ENCODE results near the gene MTPN. TPM values are rescaled to one million over a fixed set of nuclear protein-coding genes. Genes with fewer than 3 reads are reported as not detected.

The MTPN gene, protein sequence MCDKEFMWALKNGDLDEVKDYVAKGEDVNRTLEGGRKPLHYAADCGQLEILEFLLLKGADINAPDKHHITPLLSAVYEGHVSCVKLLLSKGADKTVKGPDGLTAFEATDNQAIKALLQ
- 167 TPM for polyA plus RNA-seq (2013, experiment 1 of 2; ENCODE audit: insufficient read length)
- 174 TPM for polyA plus RNA-seq (2013, experiment 2 of 2; ENCODE audit: insufficient read length)

DNA sequence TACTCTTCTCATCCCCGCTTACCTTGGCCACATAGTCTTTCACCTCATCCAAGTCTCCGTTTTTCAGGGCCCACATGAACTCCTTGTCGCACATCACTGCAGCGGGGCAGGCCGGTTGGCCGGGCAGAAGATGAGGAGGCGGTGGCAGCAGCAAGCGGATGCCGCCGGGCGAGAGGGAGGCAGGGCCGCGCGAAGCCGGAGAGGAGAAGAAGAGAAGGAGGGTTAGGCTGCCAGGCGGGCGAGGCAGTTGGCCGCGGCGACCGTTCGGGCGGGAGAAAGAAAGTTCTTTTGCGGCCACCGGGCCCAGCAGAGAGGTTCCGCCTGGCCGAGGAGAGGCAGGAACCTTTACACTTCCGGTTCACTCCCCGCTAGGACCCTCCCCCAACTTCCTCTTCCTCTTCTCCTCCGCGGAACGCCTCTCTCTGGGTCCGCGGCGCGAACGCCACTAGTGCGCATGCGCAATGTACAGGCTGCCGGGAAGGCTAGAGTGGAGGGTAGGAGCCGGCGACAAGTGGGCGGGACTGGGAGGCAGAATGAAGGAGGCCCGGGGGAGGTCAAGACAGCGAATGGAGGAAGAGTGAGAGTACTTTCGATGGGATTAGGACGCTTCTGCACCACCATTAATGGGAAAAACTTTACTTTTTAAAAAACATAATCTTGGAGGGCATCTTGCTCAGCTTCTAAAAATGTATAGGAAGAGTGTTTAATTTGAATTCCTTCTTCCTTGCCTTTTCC, at the start of gene MTPN:
TSS of gene MTPN (minus strand) at position 353 of the 735 bp plus-strand sequence. CDS start at position 94, 259 bp downstream.
- peak; percentile 97 for DNase-seq

DNA sequence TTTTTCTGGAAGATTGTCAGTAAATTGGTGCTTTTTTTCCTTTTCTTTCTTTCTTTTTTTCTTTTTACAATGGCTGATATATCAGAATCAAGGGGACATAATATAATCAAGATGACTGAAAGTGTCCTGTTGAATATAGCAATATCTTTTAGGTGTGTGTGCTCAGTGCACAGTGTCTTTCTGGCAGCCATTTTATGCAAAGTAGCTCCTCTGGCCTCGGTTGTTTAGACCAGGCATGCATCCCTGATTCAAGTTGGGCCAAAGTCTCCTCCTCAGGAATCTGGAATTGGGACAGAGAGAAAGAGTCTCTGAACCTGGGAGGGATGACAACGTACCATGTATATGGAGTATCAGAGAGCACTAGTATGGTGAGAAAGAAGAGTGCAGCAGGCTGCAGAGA, 49.0 kb upstream of the MTPN start:
- no peak for DNase-seq

DNA sequence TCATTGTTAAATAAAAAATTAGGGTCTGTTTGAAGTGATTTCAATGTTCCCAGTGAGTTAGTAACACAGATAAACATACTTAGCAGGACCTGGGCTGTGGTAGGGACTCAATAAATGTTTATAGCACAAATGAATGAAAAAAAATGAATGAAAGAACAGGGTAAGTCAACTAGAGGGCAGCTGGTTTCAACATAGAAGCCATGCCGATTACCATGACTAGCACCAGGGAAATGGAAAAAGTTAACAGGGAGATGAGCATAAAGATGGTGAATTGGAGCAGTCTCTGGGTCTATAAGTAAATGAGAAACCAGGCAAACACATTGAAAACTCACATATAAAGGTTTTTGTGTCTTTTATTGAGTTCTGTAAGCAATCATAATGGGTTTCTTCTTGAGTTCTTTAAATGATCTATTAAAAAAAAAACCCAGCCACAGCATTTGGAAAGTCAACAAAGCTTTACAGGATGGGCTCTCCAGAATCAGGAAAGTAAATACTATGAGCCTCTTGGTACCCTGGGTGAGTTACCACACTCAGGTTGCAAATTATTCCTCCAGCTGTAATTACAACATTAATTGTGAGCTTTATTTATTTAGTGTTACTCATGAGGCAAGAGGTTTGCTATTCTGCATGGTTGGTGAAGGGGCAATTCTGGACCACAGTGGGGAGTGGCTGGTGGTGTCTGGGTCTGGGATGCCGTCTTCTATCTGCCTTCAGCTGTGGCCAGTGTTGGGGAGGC, 46.1 kb upstream of the MTPN start:
- no peak for DNase-seq

DNA sequence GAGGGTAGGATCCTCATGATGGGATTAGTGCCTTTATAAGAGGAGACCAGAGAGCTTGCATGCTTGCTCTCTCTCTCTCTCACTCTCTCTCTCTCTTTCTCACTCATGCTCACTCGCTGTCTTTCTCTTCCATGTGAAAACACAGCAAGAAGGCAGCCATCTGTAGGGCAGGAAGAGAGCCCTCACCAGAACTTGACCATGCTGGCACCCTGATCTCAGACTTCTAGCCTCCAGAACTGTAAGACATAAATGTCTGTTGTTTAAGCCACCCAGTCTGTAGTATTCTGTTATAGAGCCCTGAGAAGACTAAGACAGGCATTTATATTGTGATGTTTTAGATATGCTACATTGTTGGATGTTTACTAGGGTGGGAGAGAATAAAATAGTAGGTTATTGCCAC, 43.4 kb upstream of the MTPN start:
- DNase-seq, result no peak

DNA sequence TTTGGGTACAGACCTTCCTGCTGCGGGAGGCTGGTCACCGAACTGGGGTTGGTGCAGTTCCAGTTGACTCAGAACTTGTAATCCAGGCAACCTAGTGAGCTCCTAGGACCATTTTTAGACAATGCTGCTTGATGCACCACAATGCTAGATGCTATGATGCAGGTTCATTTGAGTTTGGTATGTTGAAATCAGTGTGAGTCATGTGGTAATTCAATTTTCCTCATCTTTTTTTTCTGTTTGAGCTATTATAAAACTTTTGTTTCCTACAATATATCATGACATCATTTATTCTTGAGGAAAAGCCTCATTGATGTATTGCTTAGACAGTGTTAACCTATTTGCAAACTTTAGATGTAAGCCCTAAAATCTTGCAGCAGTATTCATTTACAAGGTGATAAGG, 40.9 kb upstream of the MTPN start:
- no peak for DNase-seq

DNA sequence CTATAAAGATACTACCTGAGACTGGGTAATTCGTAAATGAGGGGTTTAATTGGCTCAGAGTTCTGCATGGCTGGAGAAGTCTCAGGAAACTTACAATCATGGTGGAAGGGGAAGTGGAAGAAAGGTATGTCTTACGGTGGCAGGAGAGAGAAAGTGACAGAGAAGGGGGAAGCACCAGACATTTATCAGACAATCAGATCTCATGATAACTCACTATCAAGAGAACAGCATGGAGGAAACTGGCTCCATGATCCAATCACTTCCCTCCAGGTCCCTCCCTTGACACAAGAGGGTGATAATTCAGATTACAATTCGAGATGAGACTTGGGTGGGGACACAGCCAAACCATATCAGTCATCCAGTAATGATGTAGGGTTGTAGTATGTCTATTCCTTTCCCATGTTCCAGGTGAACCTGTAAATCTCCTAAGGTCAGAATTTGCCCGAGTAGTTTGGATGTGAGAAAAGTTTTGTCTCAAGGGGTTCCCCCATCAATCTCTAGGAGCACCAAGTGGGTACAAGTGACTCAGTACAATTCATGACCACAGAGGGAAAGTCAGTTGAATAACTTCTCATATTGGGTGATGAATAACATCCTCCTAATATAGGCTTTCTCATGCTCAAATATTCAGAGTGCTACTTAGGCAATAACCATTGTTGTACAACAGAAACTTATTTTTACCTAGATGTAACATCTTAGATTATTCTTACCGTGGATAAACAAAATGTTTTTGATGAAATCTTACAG, 39.7 kb upstream of the MTPN start:
- no peak for DNase-seq

DNA sequence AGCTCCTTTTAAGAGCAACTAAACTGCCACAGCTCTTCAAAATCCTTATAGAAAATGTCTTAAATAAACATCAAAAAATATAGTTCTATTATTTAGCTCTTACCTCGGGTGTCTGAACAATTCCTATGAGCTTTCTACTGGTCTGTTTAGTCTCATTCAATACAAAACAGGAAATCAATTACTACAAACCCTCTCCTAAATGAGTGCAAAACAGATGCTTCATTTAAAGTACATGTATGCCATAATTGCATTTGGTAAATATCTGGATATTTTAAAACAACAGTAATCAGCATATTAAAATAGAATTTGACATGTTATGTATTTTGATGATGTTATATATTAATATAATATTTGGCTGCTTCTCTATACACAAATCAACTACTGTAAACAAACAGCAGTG, 38.5 kb upstream of the MTPN start:
- no peak for DNase-seq

DNA sequence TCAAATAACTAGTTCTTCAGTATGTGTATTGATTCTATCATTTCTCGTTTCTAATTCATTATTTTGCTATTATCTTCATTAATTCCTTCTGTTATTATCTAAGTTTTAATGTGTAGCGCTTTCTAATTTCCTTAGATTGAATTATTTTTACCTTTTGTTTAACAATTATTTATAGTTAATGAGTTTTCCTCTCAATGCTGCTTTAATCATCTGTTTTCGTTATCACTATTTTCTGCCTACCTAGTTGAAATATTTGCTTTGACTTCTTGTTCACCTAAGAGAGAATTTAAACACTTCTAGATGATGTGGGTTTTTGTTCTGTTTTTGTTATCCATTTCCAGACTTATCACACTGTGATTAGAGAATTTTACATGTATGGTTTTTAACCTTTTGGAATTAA, 37.5 kb upstream of the MTPN start:
- no peak for DNase-seq

DNA sequence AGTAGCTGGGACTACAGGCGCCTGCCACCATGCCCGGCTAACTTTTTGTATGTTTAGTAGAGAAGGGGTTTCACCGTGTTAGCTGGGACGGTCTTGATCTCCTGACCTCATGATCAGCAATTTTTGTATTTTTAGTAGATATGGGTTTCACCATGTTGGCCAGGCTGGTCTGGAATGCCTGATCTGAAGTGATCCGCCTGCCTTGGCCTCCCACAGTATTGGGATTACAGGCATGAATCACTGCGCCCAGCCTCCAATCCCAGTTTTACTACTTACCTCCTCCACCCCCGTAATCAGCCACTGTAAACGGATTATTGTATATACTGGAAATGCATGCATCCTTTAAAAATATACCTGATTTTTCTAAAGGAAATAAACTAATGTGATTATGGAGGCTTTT, 35.1 kb upstream of the MTPN start:
- DNase-seq, result no peak

DNA sequence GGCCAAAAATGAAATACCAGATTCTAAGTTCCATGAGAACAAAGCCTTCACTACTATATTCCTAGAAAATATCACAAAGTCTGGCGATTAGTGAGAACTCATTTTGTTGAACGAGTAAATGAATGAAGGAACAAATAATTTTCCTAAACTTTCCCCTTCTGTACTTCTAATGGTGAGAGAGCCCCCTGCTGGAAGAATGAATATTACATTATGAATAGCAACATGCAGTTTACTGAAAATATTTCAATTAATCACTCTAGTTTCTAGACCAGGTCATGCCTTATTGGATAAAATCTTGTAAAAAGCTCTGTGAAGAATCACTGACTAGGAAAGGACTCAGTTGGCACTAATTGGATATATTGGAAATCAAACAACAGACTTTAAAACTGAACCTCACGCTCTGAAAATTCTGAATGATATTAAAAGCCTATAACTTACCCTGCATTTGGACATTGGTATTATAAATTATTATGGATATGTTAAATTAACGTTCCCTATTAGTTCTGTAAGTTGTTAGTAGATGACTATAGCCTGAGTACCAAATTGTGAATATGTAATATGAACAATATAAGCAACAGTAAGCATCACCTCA, 32.4 kb upstream of the MTPN start:
- DNase-seq, result peak; percentile 57

DNA sequence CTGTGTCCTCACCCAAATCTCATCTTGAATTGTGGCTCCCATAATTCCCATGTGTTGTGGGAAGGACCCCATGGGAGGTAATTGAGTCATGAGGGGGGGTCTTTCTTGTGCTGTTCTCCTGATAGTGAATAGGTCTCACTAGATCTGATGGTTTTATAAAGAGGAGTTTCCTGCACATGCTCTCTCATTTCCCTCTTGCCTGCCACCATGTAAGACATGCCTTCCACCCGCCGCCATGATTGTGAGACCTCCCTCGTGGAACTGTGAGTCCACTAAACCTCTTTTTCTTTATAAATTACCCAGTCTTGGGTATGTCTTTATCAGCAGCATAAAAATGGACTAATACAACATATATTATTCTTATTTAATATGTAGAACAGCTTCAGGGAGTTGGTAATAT, 29.0 kb upstream of the MTPN start:
- no peak for DNase-seq

DNA sequence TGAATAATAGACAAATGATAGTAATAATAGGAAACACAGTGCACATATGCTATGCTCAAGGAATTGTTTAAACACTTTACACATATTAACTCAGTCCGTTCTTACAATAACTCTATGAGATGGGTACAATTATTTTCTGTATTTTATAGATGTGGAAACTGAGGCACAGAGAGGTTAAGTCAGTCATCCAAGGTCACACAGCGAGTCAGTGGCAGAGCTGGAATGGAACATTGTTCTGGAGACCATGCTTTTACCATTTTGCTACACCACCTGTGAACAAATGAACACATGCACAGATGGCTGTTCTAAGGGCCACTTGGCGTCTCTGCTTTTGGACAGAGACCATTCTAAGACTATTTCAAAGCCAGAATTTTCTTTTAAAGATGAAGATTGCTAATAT, 26.9 kb upstream of the MTPN start:
- DNase-seq, result no peak

DNA sequence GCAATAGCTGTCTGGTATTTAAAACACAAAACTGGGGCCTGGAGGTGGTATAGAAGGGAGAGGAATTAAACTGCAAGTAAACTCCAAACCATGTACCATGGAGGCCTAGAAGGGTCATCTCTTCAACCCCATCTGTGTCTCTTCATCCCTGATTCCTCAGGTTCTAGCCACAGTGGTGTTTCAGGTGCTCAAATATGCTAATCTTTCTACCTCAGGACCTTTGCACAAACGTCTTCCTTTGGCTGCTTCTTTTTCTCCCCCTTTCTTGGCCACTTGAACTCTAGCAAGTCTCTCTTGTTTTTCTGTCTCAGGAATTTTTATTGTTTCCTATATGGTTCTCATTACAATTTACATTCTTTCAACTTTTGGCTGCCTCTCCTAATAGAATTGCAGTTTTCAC, 25.6 kb upstream of the MTPN start:
- no peak for DNase-seq

DNA sequence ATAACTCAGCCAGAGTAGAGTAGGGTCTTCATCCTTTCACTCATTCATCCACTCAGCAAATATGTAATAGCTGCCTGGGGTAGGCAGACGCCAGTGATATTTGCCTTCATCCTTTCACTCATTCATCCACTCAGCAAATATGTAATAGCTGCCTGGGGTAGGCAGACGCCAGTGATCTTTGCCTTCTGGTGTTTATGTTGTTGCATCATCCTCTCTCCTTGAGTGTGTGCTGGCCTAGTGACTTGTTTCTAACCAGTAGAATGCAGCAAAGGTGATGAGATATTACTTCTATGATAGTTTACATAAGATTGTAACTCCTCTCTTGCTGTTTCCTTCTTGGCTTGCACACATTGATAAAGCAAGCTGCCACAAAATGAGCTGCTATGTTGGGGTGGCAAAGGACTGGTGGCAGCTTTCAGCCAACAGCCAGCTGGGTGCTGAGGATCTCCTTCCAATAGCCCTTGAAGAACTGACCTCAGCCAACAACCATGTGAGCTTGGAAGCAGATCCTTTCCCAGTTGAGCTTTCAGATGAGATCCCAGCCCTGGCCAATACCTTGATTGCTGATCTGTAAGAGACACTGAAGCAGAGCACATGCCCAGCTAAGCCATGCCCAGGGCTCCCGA, 23.2 kb upstream of the MTPN start:
- DNase-seq, result no peak

DNA sequence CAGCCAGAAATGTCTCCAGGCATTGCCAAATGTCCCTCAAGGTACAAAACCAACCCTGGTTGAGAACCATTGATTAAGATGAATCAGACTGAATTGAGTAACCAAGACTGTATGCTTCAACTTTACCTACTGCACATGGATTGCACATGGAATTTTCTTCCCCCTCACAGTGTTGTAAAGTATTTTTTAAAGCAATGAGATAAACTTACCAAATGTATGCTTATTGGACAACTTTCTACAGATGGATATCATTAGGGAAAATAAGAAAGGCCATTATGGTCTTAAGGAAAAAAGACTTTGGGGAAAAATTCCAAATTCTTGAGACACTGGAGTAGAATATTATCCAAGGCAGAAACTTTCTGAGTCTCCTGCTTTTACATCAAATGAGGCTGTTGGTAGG, 20.9 kb upstream of the MTPN start:
- DNase-seq, result no peak

DNA sequence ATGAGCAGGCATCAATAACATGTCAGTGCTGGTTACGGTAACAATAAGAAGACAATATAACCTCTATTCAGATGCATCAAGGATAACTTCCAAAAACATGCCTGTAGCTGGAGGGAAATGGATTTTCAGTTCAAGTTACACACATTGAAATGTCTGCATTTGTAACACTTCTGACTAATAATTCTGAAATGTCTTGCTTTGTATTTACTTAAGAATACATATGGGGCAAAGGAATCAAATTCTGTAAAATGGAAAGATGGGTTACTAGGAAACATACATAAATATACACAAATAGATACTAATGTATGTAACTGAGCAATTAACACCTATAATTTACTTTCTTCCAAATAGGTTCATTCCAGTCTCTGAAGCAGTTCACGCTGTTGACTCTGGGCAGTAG, 18.6 kb upstream of the MTPN start:
- peak; percentile 33 for DNase-seq

DNA sequence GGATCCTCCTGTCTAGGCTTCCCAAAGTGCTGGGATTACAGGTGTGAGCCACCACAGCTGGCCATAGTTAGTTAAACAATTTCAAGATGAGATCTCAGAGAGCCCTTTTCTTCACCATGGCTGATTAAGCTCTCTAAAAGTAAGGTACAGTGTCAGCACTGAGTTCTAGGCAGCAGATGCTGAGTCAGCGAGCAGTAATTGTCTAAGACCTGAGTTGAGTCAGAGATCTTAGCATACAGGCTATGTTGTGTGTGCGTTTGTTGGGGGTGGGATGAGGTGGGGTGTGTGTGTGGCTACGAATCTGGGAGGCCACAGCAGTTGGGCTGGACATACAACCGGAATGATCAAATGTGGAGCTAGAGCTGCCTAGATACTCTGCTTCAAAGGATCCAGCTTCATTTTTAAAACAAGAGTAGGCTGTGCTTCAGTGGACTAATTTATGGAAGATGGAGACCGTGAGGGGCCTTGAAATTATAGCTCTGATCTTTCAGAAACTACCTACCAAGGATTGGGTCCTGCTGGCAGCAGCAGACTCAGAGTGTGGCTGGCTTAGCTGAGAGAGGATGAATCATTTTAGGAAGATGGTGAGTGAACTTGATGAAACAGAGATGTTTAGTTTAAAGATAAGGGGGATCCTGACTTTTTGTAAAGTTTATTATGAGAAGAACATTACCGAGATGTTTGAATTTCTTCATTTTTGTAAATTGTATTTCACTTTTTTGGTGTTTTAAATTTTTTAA, 17.5 kb upstream of the MTPN start:
- DNase-seq, result no peak

DNA sequence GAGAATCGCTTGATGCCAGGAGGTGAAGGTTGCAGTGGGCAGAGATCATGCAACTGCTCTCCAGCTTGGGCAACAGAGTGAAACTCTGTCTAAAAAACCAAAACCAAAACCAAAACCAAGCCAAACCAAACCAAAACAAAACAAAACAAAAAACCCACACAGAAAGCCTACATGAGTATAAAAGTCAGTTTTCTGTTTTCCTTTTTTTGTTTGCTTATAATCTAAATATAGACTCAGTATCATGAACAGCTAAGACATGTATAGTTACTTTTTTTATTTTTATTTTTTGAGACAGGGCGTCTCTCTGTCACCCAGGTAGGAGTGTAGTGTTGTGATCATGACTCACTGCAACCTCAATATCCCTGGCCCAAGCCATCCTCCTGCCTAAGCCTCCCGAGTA, 16.8 kb upstream of the MTPN start:
- no peak for DNase-seq

DNA sequence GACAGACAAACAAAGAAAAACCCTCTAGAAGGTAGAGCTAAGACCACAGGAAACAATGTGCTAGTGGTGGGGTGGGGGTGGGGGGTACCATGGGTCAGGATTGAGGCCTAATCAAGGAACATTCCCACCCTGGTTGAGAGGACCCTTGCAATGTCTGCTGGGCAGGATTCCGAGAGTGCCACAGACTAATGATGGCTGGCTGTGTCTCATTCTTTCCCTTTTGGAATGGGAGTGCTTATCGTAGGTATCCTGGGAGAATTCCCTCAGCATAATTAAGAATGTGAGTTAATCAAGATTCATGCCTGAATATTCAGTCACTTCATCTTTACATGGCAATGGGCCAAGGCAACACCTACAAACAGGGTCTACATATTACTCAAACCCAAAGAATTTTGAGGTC, 14.7 kb upstream of the MTPN start:
- no peak for DNase-seq

DNA sequence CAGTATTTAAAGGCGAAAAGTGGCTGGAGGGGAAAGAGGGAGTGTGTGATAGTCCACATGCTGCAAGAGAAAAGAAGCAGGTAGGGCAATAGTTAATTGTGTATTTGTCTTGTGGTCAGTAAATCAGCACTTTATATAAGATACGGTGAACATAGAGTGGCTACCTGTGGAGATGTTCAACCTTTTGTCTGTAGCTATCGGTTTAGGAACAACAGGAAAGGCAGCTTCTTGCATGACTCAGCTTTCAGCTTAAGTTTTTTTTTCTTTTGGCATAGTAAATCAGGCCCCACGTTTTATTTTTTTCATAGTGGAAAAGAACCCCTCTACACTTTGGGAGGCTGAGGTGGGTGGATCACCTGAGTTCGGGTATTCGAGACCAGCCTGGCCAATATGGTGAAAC, 14.2 kb upstream of the MTPN start:
- no peak for DNase-seq

DNA sequence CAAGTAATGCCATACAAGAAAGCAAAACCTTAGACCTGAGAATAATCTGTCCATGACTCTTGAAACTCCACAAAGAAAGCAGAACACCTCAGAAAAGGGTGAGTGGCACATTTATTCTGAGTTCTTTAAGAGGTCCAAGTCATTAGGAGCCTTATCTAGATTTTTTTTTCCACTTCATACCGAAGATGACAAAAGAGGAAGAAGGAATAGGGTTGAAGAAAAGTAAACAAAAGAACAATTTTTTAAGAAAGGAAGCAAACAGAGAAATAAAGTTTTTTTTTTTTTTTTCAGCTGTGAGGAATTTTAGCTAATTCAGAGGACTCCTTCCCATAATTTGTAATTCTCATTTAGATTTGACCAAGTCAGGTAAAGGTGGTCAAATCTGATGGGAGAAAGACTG, 13.1 kb upstream of the MTPN start:
- no peak for DNase-seq

Data from fibroblast of skin of scalp (primary cell).